ENCODE measurements around the gene TRAPPC2L. TPM values are rescaled to one million over a fixed set of nuclear protein-coding genes. Genes with fewer than 3 reads are reported as not detected.

Gene TRAPPC2L
- total and polyA plus RNA-seq, 9 donors = 47.6 to 67.5 (median 52.1) TPM

DNA sequence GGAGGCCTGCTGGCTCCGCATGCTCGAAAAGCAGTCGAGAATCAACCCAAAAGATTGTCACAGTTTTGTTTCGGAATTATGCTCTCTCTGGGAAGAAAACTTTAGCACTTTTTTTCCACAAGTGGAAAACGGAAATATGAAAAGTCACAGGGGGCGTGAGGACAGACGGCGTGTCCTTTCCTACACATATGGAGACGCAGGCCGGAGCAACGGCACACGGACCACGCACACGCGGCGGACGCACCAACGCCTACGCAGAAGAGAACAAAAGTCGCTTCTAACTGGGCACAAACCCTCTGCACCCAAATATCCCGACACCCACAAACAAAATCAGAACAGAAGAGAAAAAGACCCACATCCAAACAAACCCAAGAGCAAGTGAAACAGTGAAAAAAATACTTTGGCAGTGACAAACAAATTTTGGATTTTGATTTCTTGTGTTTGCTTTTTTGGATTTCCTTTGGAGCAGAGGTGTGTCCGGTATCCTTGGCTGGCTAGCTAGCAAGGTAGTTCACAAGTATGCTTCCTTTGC, 18.8 kb downstream of the TRAPPC2L start:
- Histone ChIP-seq H3K36me3 (ENCODE audit: control insufficient read depth, insufficient read depth, low read length) (peaks cover 56% of the 10 kb centered on the region), H3K27me3 (ENCODE audit: control insufficient read depth, insufficient read depth, low read length) (peaks cover 12% of the 10 kb centered on the region), H3K4me1 (ENCODE audit: control insufficient read depth, insufficient read depth, low read length) (peaks cover 23% of the 10 kb centered on the region), H3K4me3 (ENCODE audit: low read length) (no peak overlapping the region), H3K27ac (ENCODE audit: low read length) (no peak overlapping the region), H3K9me3 (replicated peaks; ENCODE audit: control insufficient read depth, low read depth, low read length) (no peaks in the 10 kb centered on the region)
- no peak for DNase-seq
- WGBS (ENCODE audit: insufficient coverage) = 83% methylated on average over 17 of the region's 22 CpGs

GRCh38 chr16:88876942-88877526, 20.1 kb downstream of the TRAPPC2L start:
- Histone ChIP-seq H3K27ac (ENCODE audit: low read length) (no peak overlapping the region), H3K4me1 (ENCODE audit: control insufficient read depth, insufficient read depth, low read length) (peaks cover 28% of the 10 kb centered on the region), H3K9me3 (replicated peaks; ENCODE audit: control insufficient read depth, low read depth, low read length) (no peaks in the 10 kb centered on the region), H3K27me3 (ENCODE audit: control insufficient read depth, insufficient read depth, low read length) (no peaks in the 10 kb centered on the region), H3K36me3 (ENCODE audit: control insufficient read depth, insufficient read depth, low read length) (peaks cover 66% of the 10 kb centered on the region), H3K4me3 (ENCODE audit: low read length) (no peak overlapping the region)
- no peak for DNase-seq
- WGBS (ENCODE audit: insufficient coverage) = 81% methylated on average over 32 of the region's 33 CpGs

GRCh38 chr16:88877564-88878289, 20.8 kb downstream of the TRAPPC2L start:
- 95% methylated on average over 11 of the region's 20 CpGs for WGBS (ENCODE audit: insufficient coverage)
- no peak for DNase-seq
- Histone ChIP-seq H3K27me3 (ENCODE audit: control insufficient read depth, insufficient read depth, low read length) (no peaks in the 10 kb centered on the region), H3K9me3 (replicated peaks; ENCODE audit: control insufficient read depth, low read depth, low read length) (no peaks in the 10 kb centered on the region), H3K36me3 (ENCODE audit: control insufficient read depth, insufficient read depth, low read length) (peaks cover 73% of the 10 kb centered on the region), H3K4me3 (ENCODE audit: low read length) (no peak overlapping the region), H3K27ac (ENCODE audit: low read length) (no peak overlapping the region), H3K4me1 (ENCODE audit: control insufficient read depth, insufficient read depth, low read length) (peaks cover 32% of the 10 kb centered on the region)

DNA sequence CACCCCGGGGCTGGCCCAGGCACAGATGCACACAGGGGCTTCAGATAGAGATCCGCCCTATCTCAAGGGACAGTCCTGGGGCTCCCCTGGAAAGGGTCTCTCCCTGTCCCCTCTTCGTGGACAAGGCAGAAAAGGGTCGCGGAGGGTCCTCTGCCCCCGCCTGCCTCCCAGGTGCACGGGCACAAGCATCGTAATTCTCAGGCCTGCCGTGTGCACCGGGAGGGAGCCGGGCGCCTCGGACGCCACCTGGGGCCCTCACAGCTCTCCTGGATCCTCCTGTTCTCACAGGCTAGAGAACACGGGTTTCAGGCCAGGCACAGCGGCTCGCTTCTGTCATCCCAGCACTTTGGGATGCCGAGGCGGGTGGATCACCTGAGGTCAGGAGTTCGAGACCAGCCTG, 21.4 kb downstream of the TRAPPC2L start:
- H3K27me3 ChIP-seq (ENCODE audit: control insufficient read depth, insufficient read depth, low read length) = no peaks in the 10 kb centered on the region
- H3K27ac ChIP-seq (ENCODE audit: low read length) = no peak overlapping the region
- DNase-seq = no peak
- H3K4me1 ChIP-seq (ENCODE audit: control insufficient read depth, insufficient read depth, low read length) = peaks cover 38% of the 10 kb centered on the region
- H3K36me3 ChIP-seq (ENCODE audit: control insufficient read depth, insufficient read depth, low read length) = peaks cover 79% of the 10 kb centered on the region
- no peaks in the 10 kb centered on the region for H3K9me3 ChIP-seq (replicated peaks; ENCODE audit: control insufficient read depth, low read depth, low read length)
- H3K4me3 ChIP-seq (ENCODE audit: low read length) = no peak overlapping the region
- 89% methylated on average over 15 of the region's 20 CpGs for WGBS (ENCODE audit: insufficient coverage)

GRCh38 chr16:88878967-88879787, 22.2 kb downstream of the TRAPPC2L start:
- no peaks in the 10 kb centered on the region for H3K9me3 ChIP-seq (replicated peaks; ENCODE audit: control insufficient read depth, low read depth, low read length)
- peaks cover 44% of the 10 kb centered on the region for H3K4me1 ChIP-seq (ENCODE audit: control insufficient read depth, insufficient read depth, low read length)
- no peaks in the 10 kb centered on the region for H3K27me3 ChIP-seq (ENCODE audit: control insufficient read depth, insufficient read depth, low read length)
- H3K4me3 ChIP-seq (ENCODE audit: low read length) = no peak overlapping the region
- no peak overlapping the region for H3K27ac ChIP-seq (ENCODE audit: low read length)
- no peak for DNase-seq
- peaks cover 79% of the 10 kb centered on the region for H3K36me3 ChIP-seq (ENCODE audit: control insufficient read depth, insufficient read depth, low read length)
- 87% methylated on average over 45 of the region's 45 CpGs for WGBS (ENCODE audit: insufficient coverage)

- H3K36me3 ChIP-seq (ENCODE audit: control insufficient read depth, insufficient read depth, low read length) = peaks cover 76% of the 10 kb centered on the region
- WGBS (ENCODE audit: insufficient coverage) = 86% methylated on average over 11 of the region's 11 CpGs
- no peaks in the 10 kb centered on the region for H3K9me3 ChIP-seq (replicated peaks; ENCODE audit: control insufficient read depth, low read depth, low read length)
- H3K27ac ChIP-seq (ENCODE audit: low read length) = no peak overlapping the region
- no peak overlapping the region for H3K4me3 ChIP-seq (ENCODE audit: low read length)
- DNase-seq = no peak
- no peaks in the 10 kb centered on the region for H3K27me3 ChIP-seq (ENCODE audit: control insufficient read depth, insufficient read depth, low read length)
- H3K4me1 ChIP-seq (ENCODE audit: control insufficient read depth, insufficient read depth, low read length) = peaks cover 50% of the 10 kb centered on the region
Measured at GRCh38 chr16:88879788-88880055, 22.8 kb downstream of the TRAPPC2L start.

GRCh38 chr16:88880226-88881006, 23.5 kb downstream of the TRAPPC2L start:
- no peak for DNase-seq
- WGBS (ENCODE audit: insufficient coverage) = 65% methylated on average over 36 of the region's 36 CpGs
- H3K36me3 ChIP-seq (ENCODE audit: control insufficient read depth, insufficient read depth, low read length) = peaks cover 79% of the 10 kb centered on the region
- H3K27ac ChIP-seq (ENCODE audit: low read length) = no peak overlapping the region
- H3K27me3 ChIP-seq (ENCODE audit: control insufficient read depth, insufficient read depth, low read length) = no peaks in the 10 kb centered on the region
- peaks cover 57% of the 10 kb centered on the region for H3K4me1 ChIP-seq (ENCODE audit: control insufficient read depth, insufficient read depth, low read length)
- H3K4me3 ChIP-seq (ENCODE audit: low read length) = no peak overlapping the region
- no peaks in the 10 kb centered on the region for H3K9me3 ChIP-seq (replicated peaks; ENCODE audit: control insufficient read depth, low read depth, low read length)

GRCh38 chr16:88881007-88881615, 24.2 kb downstream of the TRAPPC2L start:
- no peaks in the 10 kb centered on the region for H3K27me3 ChIP-seq (ENCODE audit: control insufficient read depth, insufficient read depth, low read length)
- no peaks in the 10 kb centered on the region for H3K9me3 ChIP-seq (replicated peaks; ENCODE audit: control insufficient read depth, low read depth, low read length)
- 36% methylated on average over 32 of the region's 46 CpGs for WGBS (ENCODE audit: insufficient coverage)
- peaks cover 76% of the 10 kb centered on the region for H3K36me3 ChIP-seq (ENCODE audit: control insufficient read depth, insufficient read depth, low read length)
- peaks cover 63% of the 10 kb centered on the region for H3K4me1 ChIP-seq (ENCODE audit: control insufficient read depth, insufficient read depth, low read length)
- no peak overlapping the region for H3K4me3 ChIP-seq (ENCODE audit: low read length)
- no peak overlapping the region for H3K27ac ChIP-seq (ENCODE audit: low read length)
- DNase-seq = no peak

DNA sequence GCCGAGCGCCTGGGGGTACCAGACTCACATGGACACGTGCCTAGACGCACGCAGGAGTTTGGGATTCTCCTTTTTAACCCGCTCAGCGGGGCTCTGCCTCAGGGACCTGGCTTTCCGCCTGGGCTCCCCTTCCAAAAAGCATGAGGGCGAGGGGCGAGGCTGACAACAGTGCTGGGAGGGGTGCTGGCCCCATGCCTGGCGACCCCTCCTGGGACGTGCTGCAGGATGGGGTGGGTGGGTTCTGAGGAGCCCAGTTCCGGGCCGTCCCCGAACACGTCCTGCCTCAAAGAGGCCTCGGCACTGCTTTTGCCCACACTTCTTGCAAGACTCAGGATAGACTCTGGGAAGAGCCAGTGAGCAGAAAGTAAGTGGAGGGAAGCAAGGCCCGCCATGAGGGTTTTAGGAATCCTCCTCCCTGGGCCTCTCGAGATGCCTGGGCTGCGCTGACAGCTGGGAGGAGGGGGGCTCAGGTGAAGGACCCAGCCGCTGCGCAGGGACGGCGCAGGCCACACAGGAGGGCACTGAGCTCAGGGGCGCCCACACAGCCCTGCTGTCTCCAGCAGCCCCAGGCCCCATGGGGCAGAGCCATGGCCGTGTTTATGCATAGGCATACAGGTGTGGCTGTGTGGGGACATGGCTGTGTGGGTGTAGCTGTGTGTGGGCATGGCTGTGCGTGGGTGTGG, 24.9 kb downstream of the TRAPPC2L start:
- no peak overlapping the region for H3K4me3 ChIP-seq (ENCODE audit: low read length)
- H3K27me3 ChIP-seq (ENCODE audit: control insufficient read depth, insufficient read depth, low read length) = no peaks in the 10 kb centered on the region
- no peaks in the 10 kb centered on the region for H3K9me3 ChIP-seq (replicated peaks; ENCODE audit: control insufficient read depth, low read depth, low read length)
- H3K36me3 ChIP-seq (ENCODE audit: control insufficient read depth, insufficient read depth, low read length) = peaks cover 75% of the 10 kb centered on the region
- WGBS (ENCODE audit: insufficient coverage) = 66% methylated on average over 24 of the region's 27 CpGs
- no peak overlapping the region for H3K27ac ChIP-seq (ENCODE audit: low read length)
- H3K4me1 ChIP-seq (ENCODE audit: control insufficient read depth, insufficient read depth, low read length) = peaks cover 71% of the 10 kb centered on the region
- DNase-seq = no peak

Measured in muscle of leg (tissue), 11 donors.